HEK293T (cell line): ENCODE results near the gene FHIT.

Experiments used
- BHLHE40 ChIP-seq: fragments of 450-650 bp; IDR thresholded peaks from 2 replicates; pipeline ENCODE4 v1.6.1; 2016; ENCODE audit warnings: mild to moderate bottlenecking, moderate library complexity, borderline replicate concordance
- CTBP1 ChIP-seq: fragments of 450-650 bp; IDR thresholded peaks from 2 replicates; pipeline ENCODE4 v1.6.1; 2016; ENCODE audit warnings: borderline replicate concordance
- FOXA1 ChIP-seq: fragments of 450-650 bp; IDR thresholded peaks from 2 replicates; pipeline ENCODE4 v1.6.1; 2016; ENCODE audit warnings: mild to moderate bottlenecking
- FOXK2 ChIP-seq: fragments of 450-650 bp; IDR thresholded peaks from 2 replicates; pipeline ENCODE4 v1.6.1; 2016; ENCODE audit warnings: mild to moderate bottlenecking
- FOXM1 ChIP-seq: fragments of 450-650 bp; IDR thresholded peaks from 2 replicates; pipeline ENCODE4 v1.6.1; 2017; ENCODE audit warnings: mild to moderate bottlenecking, borderline replicate concordance
- HDGF ChIP-seq: fragments of 450-650 bp; IDR thresholded peaks from 2 replicates; pipeline ENCODE4 v1.6.1; 2017; ENCODE audit warnings: antibody characterized with exemption, borderline replicate concordance
- L3MBTL2 ChIP-seq: fragments of 450-650 bp; conservative IDR thresholded peaks from 2 replicates; pipeline ENCODE4 v1.6.1; 2016; ENCODE audit warnings: mild to moderate bottlenecking
- LEF1 ChIP-seq: fragments of 450-650 bp; IDR thresholded peaks from 2 replicates; pipeline ENCODE4 v1.6.1; 2017; ENCODE audit warnings: mild to moderate bottlenecking, borderline replicate concordance
- NFRKB ChIP-seq: fragments of 450-650 bp; IDR thresholded peaks from 2 replicates; pipeline ENCODE4 v1.6.1; 2016; ENCODE audit warnings: mild to moderate bottlenecking, moderate library complexity
- SP1 ChIP-seq: fragments of 450-650 bp; IDR thresholded peaks from 2 replicates; pipeline ENCODE4 v1.6.1; 2017
- SUZ12 ChIP-seq: fragments of 450-650 bp; IDR thresholded peaks from 2 replicates; pipeline ENCODE4 v1.6.1; 2016; ENCODE audit warnings: mild to moderate bottlenecking
- TARDBP ChIP-seq: fragments of 450-650 bp; IDR thresholded peaks from 2 replicates; pipeline ENCODE4 v1.6.1; 2016

DNA sequence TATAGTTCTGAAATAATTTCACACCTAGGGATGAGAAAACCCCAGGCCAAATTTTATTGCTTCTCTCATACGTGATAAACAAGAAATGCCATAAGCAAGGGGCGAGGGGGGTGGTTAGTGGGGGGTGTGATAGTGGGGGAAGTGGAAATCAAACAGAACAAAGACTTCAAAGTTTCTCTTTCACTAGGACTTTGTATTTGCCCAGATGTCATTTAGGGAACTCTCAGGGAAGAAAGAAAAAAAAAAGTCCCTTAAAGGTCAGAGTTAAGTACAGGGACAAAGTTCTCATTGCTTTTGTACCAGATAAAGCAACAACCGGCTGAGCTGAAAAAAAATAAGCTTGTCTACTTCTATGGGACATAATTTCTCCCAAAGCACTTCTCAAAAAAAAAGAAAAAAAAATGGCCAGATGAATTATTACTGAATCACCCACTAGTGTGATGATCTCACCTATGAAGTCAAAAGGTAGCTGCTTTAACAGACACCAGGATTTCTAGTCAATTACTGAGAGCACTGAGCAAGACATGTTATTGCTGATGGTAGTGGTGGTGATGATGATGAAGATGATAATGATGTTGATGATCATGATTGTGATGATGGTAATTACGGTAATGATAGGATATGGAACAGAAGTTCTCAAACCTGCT lies 56.2 kb downstream of the FHIT start:
- TF ChIP-seq FOXM1 = no peak
- TF ChIP-seq SUZ12 = no peak
- no peak for TF ChIP-seq SP1
- no peak for TF ChIP-seq HDGF
- TF ChIP-seq FOXA1 = no peak
- TF ChIP-seq TARDBP = no peak
- no peak for TF ChIP-seq NFRKB
- no peak for TF ChIP-seq L3MBTL2
- TF ChIP-seq LEF1 = no peak
- no peak for TF ChIP-seq BHLHE40
- TF ChIP-seq FOXK2 = no peak
- TF ChIP-seq CTBP1 = no peak
